Left lung (tissue), 10 donors: ENCODE measurements around the gene PTPRM. TPM values are rescaled to one million over a fixed set of nuclear protein-coding genes. Genes with fewer than 3 reads are reported as not detected.

ENCODE experiments used
- ATAC-seq: fragments of 200-7000 bp; cut with Tn5 transposase; one replicate; pipeline ENCODE4 v1.9.1; 2020; ENCODE audit warnings: moderate library complexity
- DNase-seq, 4 donors: peaks; one replicate each; pipeline ENCODE4 v3.0.0-alpha.2; 2013 to 2020
- H3K27ac ChIP-seq, 2 donors: fragments of 200-600 bp; sonication (generic) in 1 of 2; one replicate each; pipeline versions ENCODE4 v1.5.0 to v1.8.0; 2020 to 2021
- H3K27me3 ChIP-seq, 2 donors: fragments of 200-600 bp; sonication (generic) in 1 of 2; one replicate each; pipeline versions ENCODE4 v1.5.0 to v1.8.0; 2020 to 2021
- H3K36me3 ChIP-seq, 2 donors: fragments of 200-600 bp; sonication (generic) in 1 of 2; one replicate each; pipeline versions ENCODE4 v1.5.0 to v1.8.0; 2020 to 2021
- H3K4me1 ChIP-seq, 2 donors: fragments of 200-600 bp; one replicate each; pipeline ENCODE4 v1.8.0; 2021
- H3K4me3 ChIP-seq, 2 donors: fragments of 200-600 bp; sonication (generic) in 1 of 2; one replicate each; pipeline versions ENCODE4 v1.5.0 to v1.8.0; 2020 to 2021; ENCODE audit warnings: mild to moderate bottlenecking in 1 of 2
- H3K9me3 ChIP-seq, 2 donors: fragments of 200-600 bp; sonication (generic) in 1 of 2; one replicate each; pipeline versions ENCODE4 v1.5.0 to v1.8.0; 2020 to 2021
- intact Hi-C, 2 donors: fragments of 100-400 bp; cut with DNase I; formaldehyde crosslinking; loops; one replicate each; pipeline versions ENCODE4 v1.11.2 to v1.14.2; 2022
- polyA plus RNA-seq, 6 donors: library from polyadenylated mRNA; unstranded; fragments of 120-200 nt; gene quantifications; one replicate each; pipeline ENCODE4 v1.2.1, GENCODE V29; 2013; ENCODE audit not compliant: insufficient read length in 6 of 6
- total RNA-seq, 2 donors: library from RNA; stranded (reverse); fragmentation: NEBNext Ultra II Directional; extraction: Animal tissue kit (Norgen Biotek cat#: 25700); gene quantifications; one replicate each; pipeline ENCODE4 v1.2.1, GENCODE V29; 2021
- TF ChIP-seq, protein P1 (sequence below), 2 donors: fragments of 200-600 bp; sonication (generic) in 1 of 2; IDR thresholded peaks; one replicate each; pipeline versions ENCODE4 v1.5.0 to v1.8.0; 2021; ENCODE audit warnings: antibody characterized with exemption in 2 of 2
- donor health status: DM: no; HTN: yes; CAD: no.
- donor health status: DM: no; HTN: no; CAD: no.

Gene PTPRM
- total and polyA plus RNA-seq, 8 donors, result 76.4 to 99.6 (median 90.1) TPM

DNA sequence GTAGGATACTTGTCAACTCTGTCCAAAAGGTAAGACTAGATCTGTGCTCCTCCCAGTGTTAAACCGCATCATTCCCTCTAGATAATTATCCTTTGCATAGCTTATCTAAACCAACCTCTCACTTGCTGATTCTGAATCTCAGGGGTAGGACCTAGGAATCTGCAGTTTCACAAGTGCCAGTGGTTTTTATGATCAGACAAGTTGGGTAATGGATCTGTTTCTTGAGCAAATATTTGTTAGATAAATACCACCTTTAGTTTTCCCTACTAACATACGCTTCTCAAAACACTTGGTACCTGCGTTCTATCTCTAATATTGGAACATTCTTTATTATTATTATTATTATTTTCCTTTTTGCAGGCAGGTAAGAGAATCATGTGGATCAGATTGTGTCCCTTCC, 439.9 kb downstream of the PTPRM start:
- DNase-seq (no peak), ATAC-seq (no peak)
- H3K27ac ChIP-seq, result no peak overlapping the region
- intact Hi-C loops, result no loop called here
- peaks cover 8 to 10% of the 10 kb centered on the region in 2 donors for H3K4me1 ChIP-seq
- no peaks in the 10 kb centered on the region for H3K36me3 ChIP-seq
- H3K27me3 ChIP-seq, result no peaks in the 10 kb centered on the region
- no peak overlapping the region for H3K4me3 ChIP-seq
- TF ChIP-seq, protein P1, sequence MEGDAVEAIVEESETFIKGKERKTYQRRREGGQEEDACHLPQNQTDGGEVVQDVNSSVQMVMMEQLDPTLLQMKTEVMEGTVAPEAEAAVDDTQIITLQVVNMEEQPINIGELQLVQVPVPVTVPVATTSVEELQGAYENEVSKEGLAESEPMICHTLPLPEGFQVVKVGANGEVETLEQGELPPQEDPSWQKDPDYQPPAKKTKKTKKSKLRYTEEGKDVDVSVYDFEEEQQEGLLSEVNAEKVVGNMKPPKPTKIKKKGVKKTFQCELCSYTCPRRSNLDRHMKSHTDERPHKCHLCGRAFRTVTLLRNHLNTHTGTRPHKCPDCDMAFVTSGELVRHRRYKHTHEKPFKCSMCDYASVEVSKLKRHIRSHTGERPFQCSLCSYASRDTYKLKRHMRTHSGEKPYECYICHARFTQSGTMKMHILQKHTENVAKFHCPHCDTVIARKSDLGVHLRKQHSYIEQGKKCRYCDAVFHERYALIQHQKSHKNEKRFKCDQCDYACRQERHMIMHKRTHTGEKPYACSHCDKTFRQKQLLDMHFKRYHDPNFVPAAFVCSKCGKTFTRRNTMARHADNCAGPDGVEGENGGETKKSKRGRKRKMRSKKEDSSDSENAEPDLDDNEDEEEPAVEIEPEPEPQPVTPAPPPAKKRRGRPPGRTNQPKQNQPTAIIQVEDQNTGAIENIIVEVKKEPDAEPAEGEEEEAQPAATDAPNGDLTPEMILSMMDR (IDR thresholded peaks at IDR 0.05), result no peak
- no peaks in the 10 kb centered on the region for H3K9me3 ChIP-seq

DNA sequence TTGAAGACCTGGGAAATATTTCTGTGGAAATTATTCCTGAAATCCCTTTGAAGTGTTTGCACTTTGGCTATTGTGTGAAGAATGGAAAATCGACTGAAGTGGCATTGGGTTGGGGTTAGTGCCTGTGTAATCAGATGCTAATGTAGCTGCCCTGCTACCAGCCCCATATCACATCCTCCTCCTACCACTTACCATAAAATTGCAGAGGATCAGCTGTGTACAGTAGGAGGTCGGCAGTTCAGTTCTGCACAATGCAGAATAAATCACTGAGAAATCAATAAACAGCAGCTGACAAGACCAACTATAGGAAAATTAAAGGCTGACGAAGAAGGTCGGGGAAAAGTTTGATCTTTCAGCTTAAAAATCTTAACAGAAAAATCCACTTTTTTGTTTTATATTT, 440.9 kb downstream of the PTPRM start:
- intact Hi-C loops, result no loop called here
- Histone ChIP-seq H3K27ac (no peak overlapping the region), H3K27me3 (no peaks in the 10 kb centered on the region), H3K36me3 (no peaks in the 10 kb centered on the region), H3K4me1 (peaks cover 8 to 10% of the 10 kb centered on the region in 2 donors), H3K9me3 (no peaks in the 10 kb centered on the region), H3K4me3 (no peak overlapping the region)
- DNase-seq, result no peak
- ATAC-seq, result peak; percentile 32
- TF ChIP-seq, protein P1 (IDR thresholded peaks at IDR 0.05), result no peak

DNA sequence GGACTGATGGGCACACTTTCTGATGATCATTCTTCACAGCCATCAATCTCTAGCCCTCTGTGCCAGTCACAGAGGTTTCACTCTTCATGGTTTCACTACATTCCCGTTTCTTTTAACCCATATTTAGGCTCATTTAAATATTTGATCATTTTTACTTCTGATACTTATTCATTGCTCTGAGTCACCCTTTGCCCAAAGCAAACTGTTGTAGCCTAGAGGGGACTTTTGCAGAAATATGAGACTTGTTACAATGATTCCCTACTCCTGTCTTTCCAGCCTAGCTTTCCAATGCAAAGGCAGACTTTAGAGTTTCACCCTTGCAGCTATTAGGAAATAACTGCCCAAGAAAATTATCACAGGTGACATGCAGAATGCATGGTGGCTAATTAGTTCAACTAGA, 444.2 kb downstream of the PTPRM start:
- intact Hi-C loops, result no loop called here
- Histone ChIP-seq H3K36me3 (no peaks in the 10 kb centered on the region), H3K9me3 (no peaks in the 10 kb centered on the region), H3K4me3 (no peak overlapping the region), H3K4me1 (peaks cover 0 to 3% of the 10 kb centered on the region in 2 donors), H3K27me3 (no peaks in the 10 kb centered on the region), H3K27ac (no peak overlapping the region)
- ATAC-seq, result no peak
- no peak for DNase-seq
- TF ChIP-seq, protein P1 (IDR thresholded peaks at IDR 0.05), result no peak

DNA sequence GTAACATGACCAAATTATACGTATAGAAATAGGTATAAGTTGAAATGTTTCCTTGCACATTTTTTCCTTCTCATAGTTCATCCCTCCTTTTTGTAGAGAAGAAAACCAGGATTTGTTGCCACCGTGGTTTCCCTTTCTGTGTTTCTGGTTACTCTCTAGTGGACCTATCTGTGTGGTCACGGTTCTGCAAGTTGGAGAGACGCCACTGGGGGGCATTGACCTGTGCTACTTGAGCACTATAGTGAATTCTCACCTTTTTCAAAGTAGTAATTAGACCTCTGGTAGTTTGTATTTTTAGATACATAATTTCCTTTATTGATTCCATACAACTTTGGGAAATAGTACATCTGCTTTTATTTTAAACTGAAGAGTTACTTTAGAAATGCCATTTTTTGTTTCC, 444.8 kb downstream of the PTPRM start:
- Histone ChIP-seq H3K27me3 (no peaks in the 10 kb centered on the region), H3K36me3 (no peaks in the 10 kb centered on the region), H3K4me1 (peaks cover 0 to 3% of the 10 kb centered on the region in 2 donors), H3K27ac (no peak overlapping the region), H3K4me3 (no peak overlapping the region), H3K9me3 (no peaks in the 10 kb centered on the region)
- TF ChIP-seq, protein P1 (IDR thresholded peaks at IDR 0.05), result no peak
- intact Hi-C loops, result no loop called here
- DNase-seq, result no peak
- no peak for ATAC-seq

DNA sequence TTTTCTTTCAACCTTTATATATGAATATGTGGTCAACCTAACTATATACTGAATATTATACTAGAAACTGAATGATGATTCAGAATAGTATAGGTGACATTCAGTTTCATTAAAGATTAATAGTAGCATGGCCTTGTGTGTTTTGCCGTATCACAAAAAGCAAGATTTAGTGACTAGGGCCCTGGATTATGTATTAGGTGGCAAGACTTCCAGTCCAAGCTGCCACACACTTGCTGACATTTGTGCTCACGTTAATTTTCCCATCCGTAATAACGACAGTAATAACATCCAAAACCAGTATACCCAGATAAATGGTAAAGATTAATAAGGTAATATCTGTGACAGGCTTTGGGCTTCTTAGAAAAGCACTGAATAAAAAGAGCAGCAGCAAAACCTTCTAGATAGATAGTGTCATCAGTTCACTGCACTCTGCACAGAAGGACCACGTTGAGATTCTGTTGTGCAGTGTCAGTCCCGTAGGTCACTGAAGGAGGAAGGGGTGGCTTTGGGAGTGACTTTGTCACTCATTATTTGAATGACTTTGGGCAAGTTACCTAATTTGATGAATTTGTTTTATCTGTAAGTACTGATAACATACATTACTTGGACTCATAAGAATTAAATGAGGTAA, 451.7 kb downstream of the PTPRM start:
- H3K9me3 ChIP-seq, result no peaks in the 10 kb centered on the region
- TF ChIP-seq, protein P1 (IDR thresholded peaks at IDR 0.05), result no peak
- H3K27ac ChIP-seq, result no peak overlapping the region
- intact Hi-C loops, result no loop called here
- no peaks in the 10 kb centered on the region for H3K4me1 ChIP-seq
- no peaks in the 10 kb centered on the region for H3K36me3 ChIP-seq
- H3K27me3 ChIP-seq, result no peaks in the 10 kb centered on the region
- ATAC-seq (no peak), DNase-seq (no peak)
- no peak overlapping the region for H3K4me3 ChIP-seq
